ENCODE data around the gene RAB11FIP4. TPM values are rescaled to one million over a fixed set of nuclear protein-coding genes. Genes with fewer than 3 reads are reported as not detected.

The RAB11FIP4 gene
- total and polyA plus RNA-seq, 2 of the 8 experiments (the other 6 are each of a cell fraction or from before 2014, with no cell fraction given): 21.7 to 53.2 TPM

- Histone ChIP-seq H4K20me1 (replicated peaks in 1 of 2; ENCODE audit: control insufficient read depth in 1 of 2, insufficient read depth in 2 of 2, low read length in 2 of 2) (peaks cover 2% of the 10 kb centered on the region in 2 experiments), H3K27ac (ENCODE audit: low read depth, low read length) (no peak overlapping the region), H3K4ac (replicated peaks; ENCODE audit: insufficient read length, low read depth, low read length) (no peak overlapping the region), H3K9ac (replicated peaks in 1 of 4; ENCODE audit: extremely low read depth in 1 of 4, low read depth in 3 of 4, low read length in 3 of 4) (0 out of 7 replicates have a peak overlapping the region, but pooled peaks of 1 of the 4 experiments have one; percentile 3), H4K8ac (ENCODE audit: extremely low read depth, insufficient read depth, low read length) (no peak overlapping the region; the same call in 1 of the 2 replicates), H3K4me2 (ENCODE audit: insufficient read depth in 1 of 2, low read depth in 2 of 2, low read length in 2 of 2) (no peak overlapping the region), H3K4me1 (replicated peaks in 1 of 4; ENCODE audit: control insufficient read depth in 3 of 4, insufficient read depth in 4 of 4, low read length in 3 of 4) (peaks cover 0 to 2% (median 0%) of the 10 kb centered on the region in 4 experiments; a peak in 1 of 7 replicates), H3K56ac (replicated peaks; ENCODE audit: insufficient read length, low read depth, low read length) (no peak overlapping the region), H3K79me2 (ENCODE audit: control insufficient read depth in 1 of 2, insufficient read depth in 2 of 2, low read length in 2 of 2) (no peaks in the 10 kb centered on the region), H3K36me3 (ENCODE audit: control insufficient read depth in 2 of 4, insufficient read depth in 4 of 4, low read length in 3 of 4) (no peaks in the 10 kb centered on the region), H2BK12ac (ENCODE audit: low read depth, low read length) (no peak overlapping the region), H4K5ac (ENCODE audit: insufficient read length, low read depth, low read length) (no peak overlapping the region), H3K14ac (ENCODE audit: insufficient read length) (no peak overlapping the region), H2BK15ac (ENCODE audit: low read length) (no peak overlapping the region), H4K91ac (replicated peaks; ENCODE audit: insufficient read length, low read length) (no peak overlapping the region), H3K18ac (ENCODE audit: extremely low read depth, low read length) (no peak overlapping the region), H2BK120ac (replicated peaks; ENCODE audit: low read depth, low read length) (no peak overlapping the region), H2BK20ac (ENCODE audit: low read length) (no peak overlapping the region), H2BK5ac (ENCODE audit: low read depth, low read length) (no peak overlapping the region), H3K79me1 (ENCODE audit: low read depth, low read length) (peaks cover 4% of the 10 kb centered on the region; the same call in 1 of the 2 replicates), H3K23ac (ENCODE audit: insufficient read length) (no peak overlapping the region), H3K4me3 (ENCODE audit: extremely low read depth in 1 of 4, insufficient read depth in 2 of 4, low read depth in 3 of 4, low read length in 4 of 4) (no peak overlapping the region), H2AK5ac (ENCODE audit: low read depth, low read length) (no peak overlapping the region), H3K9me3 (ENCODE audit: insufficient read depth in 2 of 2, low read depth in 1 of 2, low read length in 1 of 2) (no peaks in the 10 kb centered on the region), H3K27me3 (replicated peaks in 1 of 4; ENCODE audit: control insufficient read depth in 3 of 4, extremely low read depth in 1 of 4, insufficient read depth in 3 of 4, low read length in 3 of 4) (no peaks in the 10 kb centered on the region), H2AFZ (ENCODE audit: low read length) (no peak overlapping the region), H3K23me2 (ENCODE audit: low read depth, low read length) (no peaks in the 10 kb centered on the region; the same call in 1 of the 2 replicates)
- WGBS, 2 experiments (ENCODE audit: extremely low coverage in 1 of 2, insufficient coverage in 1 of 2, insufficient read length in 1 of 2, insufficient replicate concordance in 2 of 2, low coverage in 1 of 2, low lambda C conversion rate in 2 of 2, missing lambda C conversion rate in 1 of 2): 92% methylated on average over 6 of the region's 6 CpGs; no CpG with 5 or more reads in 1 of the 2 experiments
- ChIA-PET POLR2A (ENCODE audit: partially characterized antibody) (interaction anchor here (0.9 kb wide), 1 partner anchor 152 kb away, joined by 3 read pairs; no protein-coding TSS in a partner anchor), CTCF (ENCODE audit: partially characterized antibody) (interaction anchor here (1.0 to 2.4 kb wide), 4 partner anchors 11 to 270 kb away, joined by 3 to 10 read pairs (median 7); no protein-coding TSS in a partner anchor)
- DNase-seq (ENCODE audit: low read depth in 1 of 2, low spot score in 2 of 2) (no peak), FAIRE-seq (no peak)
- no peak for TF ChIP-seq CBX8 (IDR thresholded peaks at IDR 0.05; ENCODE audit: borderline replicate concordance, low read depth, low read length)
- TF ChIP-seq SIN3A (conservative IDR thresholded peaks at IDR 0.05 in 1 of 2, IDR thresholded peaks at IDR 0.05 in 1 of 2; ENCODE audit: low read depth in 1 of 2, low read length in 2 of 2): no peak
- TF ChIP-seq HDAC6 (IDR thresholded peaks at IDR 0.05; ENCODE audit: low read depth, low read length): no peak
- no peak for TF ChIP-seq CHD2 (IDR thresholded peaks at IDR 0.05; ENCODE audit: low read length)
- TF ChIP-seq ASH2L (IDR thresholded peaks at IDR 0.05; ENCODE audit: low read length): no peak
- no peak for TF ChIP-seq SP2 (IDR thresholded peaks at IDR 0.05; ENCODE audit: low read length)
- TF ChIP-seq BCL11A (IDR thresholded peaks at IDR 0.05; ENCODE audit: low read depth in 2 of 2, low read length in 2 of 2): no peak
- no peak for TF ChIP-seq BACH1 (IDR thresholded peaks at IDR 0.05; ENCODE audit: low read length)
- TF ChIP-seq, protein P1, sequence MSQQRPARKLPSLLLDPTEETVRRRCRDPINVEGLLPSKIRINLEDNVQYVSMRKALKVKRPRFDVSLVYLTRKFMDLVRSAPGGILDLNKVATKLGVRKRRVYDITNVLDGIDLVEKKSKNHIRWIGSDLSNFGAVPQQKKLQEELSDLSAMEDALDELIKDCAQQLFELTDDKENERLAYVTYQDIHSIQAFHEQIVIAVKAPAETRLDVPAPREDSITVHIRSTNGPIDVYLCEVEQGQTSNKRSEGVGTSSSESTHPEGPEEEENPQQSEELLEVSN (IDR thresholded peaks at IDR 0.05): no peak
- no peak for TF ChIP-seq FOSL1 (IDR thresholded peaks at IDR 0.05; ENCODE audit: insufficient read depth, low read depth, low read length)
- TF ChIP-seq GTF2F1 (IDR thresholded peaks at IDR 0.05; ENCODE audit: borderline replicate concordance, low read depth, low read length): no peak
- no peak for TF ChIP-seq ATF2 (IDR thresholded peaks at IDR 0.05; ENCODE audit: low read length)
These were observed 181.6 kb downstream of the RAB11FIP4 start for GRCh38 chr17:31573047-31573446.
